Parathyroid adenoma (tissue), 2 donors: Measurements from ENCODE around the gene PPP4R4.

ENCODE experiments used
- H2AFZ ChIP-seq: fragments of 300-600 bp; sonication (generic); one replicate; pipeline ENCODE4 v1.7.0; 2017; ENCODE audit warnings: antibody characterized with exemption, mild to moderate bottlenecking
- H3K27ac ChIP-seq: fragments of 300-600 bp; sonication (generic); one replicate; pipeline ENCODE4 v1.7.0; 2017
- H3K27me3 ChIP-seq: fragments of 300-600 bp; sonication (generic); one replicate; pipeline ENCODE4 v1.7.0; 2017; ENCODE audit warnings: low read length; ENCODE audit not compliant: control insufficient read depth, insufficient read depth
- H3K36me3 ChIP-seq: fragments of 300-600 bp; sonication (generic); one replicate; pipeline ENCODE4 v1.7.0; 2017; ENCODE audit warnings: low read length; ENCODE audit not compliant: control insufficient read depth, insufficient read depth
- H3K4me1 ChIP-seq: fragments of 300-600 bp; sonication (generic); one replicate; pipeline ENCODE4 v1.7.0; 2017; ENCODE audit warnings: control low read depth
- H3K4me2 ChIP-seq: fragments of 300-600 bp; sonication (generic); one replicate; pipeline ENCODE4 v1.7.0; 2017; ENCODE audit warnings: low read length
- H3K4me3 ChIP-seq: fragments of 300-600 bp; sonication (generic); one replicate; pipeline ENCODE4 v1.7.0; 2017; ENCODE audit warnings: low read depth, low read length
- H3K79me2 ChIP-seq: fragments of 300-600 bp; sonication (generic); one replicate; pipeline ENCODE4 v1.7.0; 2017; ENCODE audit warnings: control low read depth
- H3K9ac ChIP-seq: fragments of 300-600 bp; sonication (generic); one replicate; pipeline ENCODE4 v1.7.0; 2017; ENCODE audit warnings: mild to moderate bottlenecking
- H3K9me3 ChIP-seq: fragments of 300-600 bp; sonication (generic); one replicate; pipeline ENCODE4 v1.7.0; 2017; ENCODE audit warnings: low read length; ENCODE audit not compliant: control insufficient read depth
- TF ChIP-seq, protein P1 (sequence below): fragments of 300-600 bp; sonication (generic); IDR thresholded peaks from one replicate; pipeline ENCODE4 v1.7.0; 2017; ENCODE audit warnings: antibody characterized with exemption, mild to moderate bottlenecking
- donor health status: primary hyperparathyroidism.

The PPP4R4 gene

GRCh38 chr14:94224040-94224439, 49.9 kb downstream of the PPP4R4 start:
- H3K27ac ChIP-seq, result no peak overlapping the region
- TF ChIP-seq, protein P1, sequence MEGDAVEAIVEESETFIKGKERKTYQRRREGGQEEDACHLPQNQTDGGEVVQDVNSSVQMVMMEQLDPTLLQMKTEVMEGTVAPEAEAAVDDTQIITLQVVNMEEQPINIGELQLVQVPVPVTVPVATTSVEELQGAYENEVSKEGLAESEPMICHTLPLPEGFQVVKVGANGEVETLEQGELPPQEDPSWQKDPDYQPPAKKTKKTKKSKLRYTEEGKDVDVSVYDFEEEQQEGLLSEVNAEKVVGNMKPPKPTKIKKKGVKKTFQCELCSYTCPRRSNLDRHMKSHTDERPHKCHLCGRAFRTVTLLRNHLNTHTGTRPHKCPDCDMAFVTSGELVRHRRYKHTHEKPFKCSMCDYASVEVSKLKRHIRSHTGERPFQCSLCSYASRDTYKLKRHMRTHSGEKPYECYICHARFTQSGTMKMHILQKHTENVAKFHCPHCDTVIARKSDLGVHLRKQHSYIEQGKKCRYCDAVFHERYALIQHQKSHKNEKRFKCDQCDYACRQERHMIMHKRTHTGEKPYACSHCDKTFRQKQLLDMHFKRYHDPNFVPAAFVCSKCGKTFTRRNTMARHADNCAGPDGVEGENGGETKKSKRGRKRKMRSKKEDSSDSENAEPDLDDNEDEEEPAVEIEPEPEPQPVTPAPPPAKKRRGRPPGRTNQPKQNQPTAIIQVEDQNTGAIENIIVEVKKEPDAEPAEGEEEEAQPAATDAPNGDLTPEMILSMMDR, result no peak
- no peaks in the 10 kb centered on the region for H3K36me3 ChIP-seq
- H3K4me1 ChIP-seq, result no peaks in the 10 kb centered on the region
- H2AFZ ChIP-seq, result no peak overlapping the region
- no peaks in the 10 kb centered on the region for H3K79me2 ChIP-seq
- H3K4me3 ChIP-seq, result no peak overlapping the region
- H3K9me3 ChIP-seq, result no peaks in the 10 kb centered on the region
- H3K27me3 ChIP-seq, result no peaks in the 10 kb centered on the region
- H3K4me2 ChIP-seq, result no peak overlapping the region
- H3K9ac ChIP-seq, result no peak overlapping the region

- no peak overlapping the region for H3K9ac ChIP-seq
- H3K4me2 ChIP-seq, result no peak overlapping the region
- no peak overlapping the region for H3K27ac ChIP-seq
- H3K4me1 ChIP-seq, result no peaks in the 10 kb centered on the region
- no peaks in the 10 kb centered on the region for H3K9me3 ChIP-seq
- H3K79me2 ChIP-seq, result no peaks in the 10 kb centered on the region
- no peaks in the 10 kb centered on the region for H3K27me3 ChIP-seq
- H3K36me3 ChIP-seq, result no peaks in the 10 kb centered on the region
- no peak overlapping the region for H3K4me3 ChIP-seq
- TF ChIP-seq, protein P1, result no peak
- no peak overlapping the region for H2AFZ ChIP-seq
Measured at GRCh38 chr14:94225460-94226378, 51.6 kb downstream of the PPP4R4 start.

DNA sequence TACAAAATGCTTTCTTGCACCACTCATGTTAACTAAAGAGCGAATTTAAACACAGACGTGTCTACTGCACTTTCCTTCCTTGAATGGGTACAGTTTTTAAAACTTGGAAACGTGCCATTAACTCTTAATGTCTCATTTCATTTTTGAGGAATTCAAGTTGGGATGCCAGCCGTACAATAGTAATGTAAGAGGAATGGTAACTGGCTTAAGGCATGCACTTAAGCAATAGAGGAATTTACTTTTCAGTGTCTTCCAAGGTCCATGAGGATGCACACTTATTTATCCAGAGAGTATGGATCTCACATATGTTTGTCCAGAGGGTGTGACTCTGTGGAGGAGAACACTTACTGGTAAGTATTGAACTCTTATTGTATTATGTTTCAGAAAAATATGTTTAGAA, 52.9 kb downstream of the PPP4R4 start:
- Histone ChIP-seq H3K36me3 (no peaks in the 10 kb centered on the region), H3K27me3 (no peaks in the 10 kb centered on the region), H2AFZ (no peak overlapping the region), H3K4me1 (no peaks in the 10 kb centered on the region), H3K79me2 (no peaks in the 10 kb centered on the region), H3K9ac (no peak overlapping the region), H3K9me3 (no peaks in the 10 kb centered on the region), H3K27ac (no peak overlapping the region), H3K4me3 (no peak overlapping the region), H3K4me2 (no peak overlapping the region)
- TF ChIP-seq, protein P1, result no peak

- no peaks in the 10 kb centered on the region for H3K27me3 ChIP-seq
- H3K79me2 ChIP-seq, result no peaks in the 10 kb centered on the region
- no peak overlapping the region for H3K27ac ChIP-seq
- no peak overlapping the region for H3K4me3 ChIP-seq
- no peak overlapping the region for H3K4me2 ChIP-seq
- no peaks in the 10 kb centered on the region for H3K36me3 ChIP-seq
- H3K9me3 ChIP-seq, result no peaks in the 10 kb centered on the region
- H2AFZ ChIP-seq, result no peak overlapping the region
- no peak overlapping the region for H3K9ac ChIP-seq
- TF ChIP-seq, protein P1, result no peak
- H3K4me1 ChIP-seq, result no peaks in the 10 kb centered on the region
Measured at GRCh38 chr14:94237046-94237445, 62.9 kb downstream of the PPP4R4 start.

DNA sequence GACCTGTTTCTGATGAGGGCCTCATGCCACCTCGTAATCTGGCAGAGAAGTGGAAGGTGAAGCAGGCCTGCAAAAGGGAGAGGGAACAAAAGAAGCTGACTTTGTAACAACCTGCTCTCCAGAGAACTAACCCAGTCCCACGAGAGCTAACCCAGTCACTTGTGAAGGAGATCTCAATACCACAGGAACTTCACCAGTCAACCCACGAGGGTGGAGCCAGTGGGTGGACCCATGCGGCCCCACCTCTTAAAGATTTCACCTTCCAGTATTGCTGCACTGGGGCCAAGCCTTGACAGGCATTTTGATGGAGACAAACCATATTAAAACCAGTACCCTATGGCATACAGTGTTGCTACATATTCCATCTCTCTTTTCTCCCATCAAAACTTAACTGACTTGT, 63.9 kb downstream of the PPP4R4 start:
- Histone ChIP-seq H2AFZ (no peak overlapping the region), H3K27me3 (no peaks in the 10 kb centered on the region), H3K27ac (no peak overlapping the region), H3K4me2 (no peak overlapping the region), H3K9me3 (no peaks in the 10 kb centered on the region), H3K4me3 (no peak overlapping the region), H3K36me3 (no peaks in the 10 kb centered on the region), H3K9ac (no peak overlapping the region), H3K4me1 (no peaks in the 10 kb centered on the region), H3K79me2 (no peaks in the 10 kb centered on the region)
- TF ChIP-seq, protein P1, result no peak
